22Rv1 (cell line): ENCODE data around the gene CERS3.

Experiments
- H3K27ac ChIP-seq: fragments of 450-650 bp; 2 replicates; pipeline ENCODE4 v1.5.1; 2017
- CTCF ChIP-seq: fragments of 450-650 bp; IDR thresholded peaks from 2 replicates; pipeline ENCODE4 v1.5.1; 2017; ENCODE audit warnings: mild to moderate bottlenecking
- ZFX ChIP-seq: fragments of 450-650 bp; IDR thresholded peaks from 2 replicates; pipeline ENCODE4 v1.6.1; 2017; ENCODE audit warnings: antibody characterized with exemption, borderline replicate concordance

CERS3 gene

GRCh38 chr15:100516643-100517512, 11.9 kb downstream of the CERS3 start:
- H3K27ac ChIP-seq, result no peak overlapping the region
- TF ChIP-seq ZFX, result no peak
- TF ChIP-seq CTCF, result no peak

- no peak overlapping the region for H3K27ac ChIP-seq
- TF ChIP-seq ZFX (no peak), CTCF (no peak)
Observed at GRCh38 chr15:100515758-100516157, 13.0 kb downstream of the CERS3 start.

GRCh38 chr15:100508641-100509300, 20.0 kb downstream of the CERS3 start:
- no peak for TF ChIP-seq ZFX
- no peak for TF ChIP-seq CTCF
- H3K27ac ChIP-seq, result no peak overlapping the region

GRCh38 chr15:100502651-100503050, 26.1 kb downstream of the CERS3 start:
- TF ChIP-seq CTCF (no peak), ZFX (no peak)

GRCh38 chr15:100501117-100501516, 27.6 kb downstream of the CERS3 start:
- H3K27ac ChIP-seq, result no peak overlapping the region
- TF ChIP-seq CTCF (no peak), ZFX (no peak)

More at GRCh38 chr15:100502651-100503050, 26.1 kb downstream of the CERS3 start:
- H3K27ac ChIP-seq, result no peak overlapping the region

GRCh38 chr15:100500226-100500990, 28.3 kb downstream of the CERS3 start:
- no peak overlapping the region for H3K27ac ChIP-seq
- TF ChIP-seq CTCF (no peak), ZFX (no peak)
